ENCODE data around the gene CCT7.

- TF ChIP-seq CTCF (IDR thresholded peaks at IDR 0.05; ENCODE audit: insufficient read depth, low read length) (no peak), POLR2AphosphoS5 (IDR thresholded peaks at IDR 0.05; ENCODE audit: low read depth) (no peak), REST (IDR thresholded peaks at IDR 0.05; ENCODE audit: insufficient replicate concordance, low read depth) (no peak), SPI1 (IDR thresholded peaks at IDR 0.05; ENCODE audit: borderline replicate concordance, low read depth) (no peak), GABPA (IDR thresholded peaks at IDR 0.05; ENCODE audit: low read depth) (no peak)
Observed at GRCh38 chr2:73292906-73293533, 58.9 kb downstream of the CCT7 start.

All from HL-60 (cell line).